Measurements from ENCODE around the gene IPO4.
"Not testable (repeated sequence)": the region's sequence is repeated elsewhere in the genome, so short reads cannot be mapped to it uniquely, and the experiment has no call there.

IPO4 gene

DNA sequence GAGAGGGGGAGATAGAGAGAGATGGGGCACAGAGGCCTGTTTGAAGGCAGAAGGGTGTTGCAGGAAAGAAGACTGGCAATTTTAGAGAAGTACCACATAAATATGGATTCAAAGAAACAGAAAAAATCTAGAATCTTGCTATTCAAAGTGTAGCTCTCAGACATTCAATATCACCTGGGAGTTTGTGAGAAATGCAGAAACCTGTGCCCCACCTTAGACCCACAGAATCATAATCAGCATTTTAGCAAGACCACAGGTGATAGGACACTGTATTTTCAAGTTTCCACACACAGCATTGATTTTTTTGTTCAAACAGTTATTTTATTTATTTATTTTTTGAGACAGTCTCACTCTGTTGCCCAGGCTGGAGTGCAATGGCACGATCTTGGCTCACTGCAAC lies 40.3 kb upstream of the IPO4 start:
- TF ChIP-seq, protein P1, sequence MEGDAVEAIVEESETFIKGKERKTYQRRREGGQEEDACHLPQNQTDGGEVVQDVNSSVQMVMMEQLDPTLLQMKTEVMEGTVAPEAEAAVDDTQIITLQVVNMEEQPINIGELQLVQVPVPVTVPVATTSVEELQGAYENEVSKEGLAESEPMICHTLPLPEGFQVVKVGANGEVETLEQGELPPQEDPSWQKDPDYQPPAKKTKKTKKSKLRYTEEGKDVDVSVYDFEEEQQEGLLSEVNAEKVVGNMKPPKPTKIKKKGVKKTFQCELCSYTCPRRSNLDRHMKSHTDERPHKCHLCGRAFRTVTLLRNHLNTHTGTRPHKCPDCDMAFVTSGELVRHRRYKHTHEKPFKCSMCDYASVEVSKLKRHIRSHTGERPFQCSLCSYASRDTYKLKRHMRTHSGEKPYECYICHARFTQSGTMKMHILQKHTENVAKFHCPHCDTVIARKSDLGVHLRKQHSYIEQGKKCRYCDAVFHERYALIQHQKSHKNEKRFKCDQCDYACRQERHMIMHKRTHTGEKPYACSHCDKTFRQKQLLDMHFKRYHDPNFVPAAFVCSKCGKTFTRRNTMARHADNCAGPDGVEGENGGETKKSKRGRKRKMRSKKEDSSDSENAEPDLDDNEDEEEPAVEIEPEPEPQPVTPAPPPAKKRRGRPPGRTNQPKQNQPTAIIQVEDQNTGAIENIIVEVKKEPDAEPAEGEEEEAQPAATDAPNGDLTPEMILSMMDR (IDR thresholded peaks at IDR 0.05; ENCODE audit: low read depth, low read length): no peak
- in situ Hi-C loops (cut with HindIII; ENCODE audit: low sequenced_read_pairs): no loop called here
- no peak overlapping the region for H3K4me3 ChIP-seq (ENCODE audit: low read depth, low read length)
- DNase-seq (ENCODE audit: low read depth, low spot score): no peak

- DNase-seq (ENCODE audit: low read depth, low spot score): no peak
- no peak overlapping the region for H3K4me3 ChIP-seq (ENCODE audit: low read depth, low read length)
- in situ Hi-C loops (cut with HindIII; ENCODE audit: low sequenced_read_pairs): no loop called here
- TF ChIP-seq, protein P1 (IDR thresholded peaks at IDR 0.05; ENCODE audit: low read depth, low read length): no peak
Measured at GRCh38 chr14:24226473-24226872, 37.9 kb upstream of the IPO4 start.

DNA sequence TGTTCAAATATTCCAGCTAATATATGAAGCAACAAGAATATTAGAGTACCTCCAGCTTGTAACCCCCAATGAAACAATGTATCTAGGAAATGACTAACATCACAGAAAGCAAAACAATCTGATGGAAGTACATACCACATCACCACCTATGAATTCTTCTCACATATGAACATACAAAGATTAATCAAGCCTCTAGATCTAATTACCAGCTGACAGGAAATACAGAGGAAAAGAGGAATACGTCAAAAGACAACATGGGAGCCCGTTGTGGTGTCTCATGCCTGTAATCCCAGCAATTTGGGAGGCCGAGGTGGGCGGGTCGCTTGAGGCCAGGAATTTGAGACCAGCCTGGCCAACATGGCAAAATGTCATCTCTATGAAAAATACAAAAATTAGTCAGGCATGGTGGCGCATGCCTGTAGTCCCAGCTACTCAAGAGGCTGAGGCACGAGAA lies 36.0 kb upstream of the IPO4 start:
- H3K4me3 ChIP-seq (ENCODE audit: low read depth, low read length): no peak overlapping the region
- in situ Hi-C loops (cut with HindIII; ENCODE audit: low sequenced_read_pairs): no loop called here
- peak; percentile 78 for DNase-seq (ENCODE audit: low read depth, low spot score)
- TF ChIP-seq, protein P1 (IDR thresholded peaks at IDR 0.05; ENCODE audit: low read depth, low read length): no peak

- DNase-seq (ENCODE audit: low read depth, low spot score); in situ Hi-C loops (cut with HindIII; ENCODE audit: low sequenced_read_pairs); H3K4me3 ChIP-seq (ENCODE audit: low read depth, low read length): not testable (repeated sequence)
Measured at GRCh38 chr14:24222987-24223386, 34.4 kb upstream of the IPO4 start.

GRCh38 chr14:24219521-24219920 lies 30.9 kb upstream of the IPO4 start:
- no peak for DNase-seq (ENCODE audit: low read depth, low spot score)
- H3K4me3 ChIP-seq (ENCODE audit: low read depth, low read length): no peak overlapping the region
- in situ Hi-C loops (cut with HindIII; ENCODE audit: low sequenced_read_pairs): no loop called here
- TF ChIP-seq, protein P1 (IDR thresholded peaks at IDR 0.05; ENCODE audit: low read depth, low read length): no peak

GRCh38 chr14:24219080-24219479 lies 30.5 kb upstream of the IPO4 start:
- DNase-seq (ENCODE audit: low read depth, low spot score): no peak
- in situ Hi-C loops (cut with HindIII; ENCODE audit: low sequenced_read_pairs): no loop called here
- TF ChIP-seq, protein P1 (IDR thresholded peaks at IDR 0.05; ENCODE audit: low read depth, low read length): no peak
- no peak overlapping the region for H3K4me3 ChIP-seq (ENCODE audit: low read depth, low read length)

DNA sequence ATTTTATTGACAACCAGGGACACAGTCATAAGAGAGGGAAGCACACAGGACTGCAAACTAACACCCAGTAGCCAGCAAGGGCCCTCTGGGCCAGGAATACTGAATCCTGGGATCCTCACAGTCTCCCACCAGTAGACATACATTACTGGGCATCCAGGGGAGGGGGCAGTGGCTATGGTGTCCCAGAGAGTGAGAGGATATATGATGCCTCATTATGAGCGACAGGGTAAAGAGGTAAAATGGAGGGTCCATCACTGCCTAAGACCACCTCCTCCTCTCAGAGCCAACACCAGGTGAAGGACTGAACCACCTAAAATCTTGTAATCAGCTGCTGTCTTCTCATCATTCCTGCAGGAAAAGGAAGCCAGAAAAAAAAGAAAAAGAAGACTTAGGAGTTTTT lies 28.3 kb upstream of the IPO4 start:
- in situ Hi-C loops (cut with HindIII; ENCODE audit: low sequenced_read_pairs); H3K4me3 ChIP-seq (ENCODE audit: low read depth, low read length); DNase-seq (ENCODE audit: low read depth, low spot score): not testable (repeated sequence)

DNA sequence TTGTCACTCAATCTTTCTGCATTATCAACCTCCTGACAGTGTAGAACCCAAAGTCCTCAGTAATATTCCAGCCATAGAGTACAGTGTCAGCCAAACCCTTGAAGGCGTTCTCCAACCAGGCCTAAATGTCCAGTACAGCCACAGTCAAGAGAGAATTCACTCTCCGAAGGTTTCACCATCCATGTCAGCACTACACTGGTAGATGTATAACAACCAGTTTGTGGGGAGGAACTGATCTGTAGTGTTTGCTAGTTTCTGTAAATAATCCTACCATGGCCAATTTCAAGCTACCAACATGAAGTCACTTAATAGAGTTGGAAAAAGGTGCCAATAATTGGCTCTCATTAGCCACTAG lies 27.7 kb upstream of the IPO4 start:
- H3K4me3 ChIP-seq (ENCODE audit: low read depth, low read length): peak overlapping the region; percentile 62
- in situ Hi-C loops (cut with HindIII; ENCODE audit: low sequenced_read_pairs): no loop called here
- DNase-seq (ENCODE audit: low read depth, low spot score): no peak
- TF ChIP-seq, protein P1 (IDR thresholded peaks at IDR 0.05; ENCODE audit: low read depth, low read length): no peak
